Endothelial cell (in vitro differentiated cells): ENCODE measurements around the gene CUL3. TPM values are rescaled to one million over a fixed set of nuclear protein-coding genes. Genes with fewer than 3 reads are reported as not detected.
A peak's percentile ranks its signal among the peaks of the same experiment; 100 is the strongest.

ENCODE experiments used
- DNase-seq: peaks from one replicate; pipeline ENCODE4 v3.0.0; 2021; ENCODE audit warnings: low spot score
- H3K27ac Mint-ChIP-seq: one replicate; pipeline ENCODE4 v1.8.0; 2021; ENCODE audit warnings: mixed read lengths, inconsistent platforms; ENCODE audit not compliant: unreplicated experiment
- H3K27me3 Mint-ChIP-seq: one replicate; pipeline ENCODE4 v1.8.0; 2021; ENCODE audit warnings: mild to moderate bottlenecking, moderate library complexity, mixed read lengths, inconsistent platforms; ENCODE audit not compliant: unreplicated experiment
- H3K36me3 Mint-ChIP-seq: one replicate; pipeline ENCODE4 v1.8.0; 2021; ENCODE audit warnings: mild to moderate bottlenecking, low read depth, mixed read lengths, inconsistent platforms; ENCODE audit not compliant: unreplicated experiment
- H3K4me1 Mint-ChIP-seq: one replicate; pipeline ENCODE4 v1.8.0; 2021; ENCODE audit warnings: mild to moderate bottlenecking, mixed read lengths, inconsistent platforms; ENCODE audit not compliant: unreplicated experiment
- H3K4me3 Mint-ChIP-seq: one replicate; pipeline ENCODE4 v1.8.0; 2021; ENCODE audit warnings: mild to moderate bottlenecking, mixed read lengths, inconsistent platforms; ENCODE audit not compliant: unreplicated experiment
- H3K9me3 Mint-ChIP-seq: one replicate; pipeline ENCODE4 v1.8.0; 2021; ENCODE audit warnings: mixed read lengths, inconsistent platforms; ENCODE audit not compliant: unreplicated experiment
- total RNA-seq: library from RNA; stranded (reverse); fragmentation: NEBNext Ultra II Directional; extraction: Animal tissue kit (Norgen Biotek cat#: 25700); gene quantifications from one replicate; pipeline ENCODE4 v1.2.1, GENCODE V29; 2021; ENCODE audit not compliant: unreplicated experiment
- TF ChIP-seq, protein P1 (sequence below): fragments of 200-600 bp; sonication (generic); IDR thresholded peaks from one replicate; pipeline ENCODE4 v1.5.0; 2021; ENCODE audit warnings: antibody characterized with exemption; ENCODE audit not compliant: unreplicated experiment

Gene CUL3
- total RNA-seq, 1 donor from 2014 or later = 138 TPM

DNA sequence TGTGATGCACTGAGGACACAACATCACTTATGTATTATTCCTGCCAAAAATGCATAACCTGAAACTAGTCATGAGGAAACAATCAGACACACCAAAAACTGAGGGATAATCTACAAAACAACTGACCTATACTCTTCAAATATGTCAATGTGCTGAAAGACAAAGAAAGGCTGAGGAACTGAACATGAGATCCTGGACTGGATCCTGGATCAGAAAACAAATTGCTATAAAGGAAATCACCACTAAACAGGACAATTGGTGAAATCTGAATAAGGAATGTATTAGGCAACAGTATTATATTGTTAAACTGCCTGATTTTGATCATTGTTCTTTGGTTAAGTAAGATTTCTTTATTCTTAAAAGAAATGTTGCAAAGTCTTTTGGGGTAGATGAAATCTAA lies 28.8 kb downstream of the CUL3 start:
- Mint-ChIP-seq H3K27ac (peak overlapping the region; percentile 9), H3K4me1 (peaks cover 8% of the 10 kb centered on the region), H3K4me3 (no peak overlapping the region), H3K27me3 (no peaks in the 10 kb centered on the region), H3K36me3 (peaks cover 3% of the 10 kb centered on the region), H3K9me3 (no peaks in the 10 kb centered on the region)
- TF ChIP-seq, protein P1, sequence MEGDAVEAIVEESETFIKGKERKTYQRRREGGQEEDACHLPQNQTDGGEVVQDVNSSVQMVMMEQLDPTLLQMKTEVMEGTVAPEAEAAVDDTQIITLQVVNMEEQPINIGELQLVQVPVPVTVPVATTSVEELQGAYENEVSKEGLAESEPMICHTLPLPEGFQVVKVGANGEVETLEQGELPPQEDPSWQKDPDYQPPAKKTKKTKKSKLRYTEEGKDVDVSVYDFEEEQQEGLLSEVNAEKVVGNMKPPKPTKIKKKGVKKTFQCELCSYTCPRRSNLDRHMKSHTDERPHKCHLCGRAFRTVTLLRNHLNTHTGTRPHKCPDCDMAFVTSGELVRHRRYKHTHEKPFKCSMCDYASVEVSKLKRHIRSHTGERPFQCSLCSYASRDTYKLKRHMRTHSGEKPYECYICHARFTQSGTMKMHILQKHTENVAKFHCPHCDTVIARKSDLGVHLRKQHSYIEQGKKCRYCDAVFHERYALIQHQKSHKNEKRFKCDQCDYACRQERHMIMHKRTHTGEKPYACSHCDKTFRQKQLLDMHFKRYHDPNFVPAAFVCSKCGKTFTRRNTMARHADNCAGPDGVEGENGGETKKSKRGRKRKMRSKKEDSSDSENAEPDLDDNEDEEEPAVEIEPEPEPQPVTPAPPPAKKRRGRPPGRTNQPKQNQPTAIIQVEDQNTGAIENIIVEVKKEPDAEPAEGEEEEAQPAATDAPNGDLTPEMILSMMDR = no peak
- no peak for DNase-seq

DNA sequence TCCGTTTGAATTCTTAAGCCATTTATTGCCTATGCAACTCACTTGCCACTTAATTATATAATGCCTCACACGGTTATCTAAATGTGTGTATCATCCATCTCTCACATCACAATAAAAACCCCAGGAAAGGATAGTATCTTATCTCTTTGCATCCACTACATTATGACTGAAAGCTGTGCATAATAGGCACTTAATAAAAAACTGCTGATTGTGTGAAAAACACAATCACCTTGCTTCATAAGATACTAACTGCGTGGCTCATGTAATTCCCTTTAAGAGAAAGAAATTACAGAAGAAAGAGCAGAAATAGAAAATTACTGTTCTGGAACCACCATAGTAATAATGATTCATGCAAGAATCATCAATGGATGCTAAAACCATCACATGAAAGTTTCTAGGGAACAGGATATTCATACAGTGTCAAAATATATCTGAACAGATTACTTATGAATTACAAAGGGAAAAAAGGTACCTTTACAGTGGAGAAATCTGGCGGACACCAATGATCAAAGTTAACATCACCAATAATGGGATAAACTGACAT lies 29.3 kb downstream of the CUL3 start:
- H3K27me3 Mint-ChIP-seq = no peaks in the 10 kb centered on the region
- H3K27ac Mint-ChIP-seq = peak overlapping the region; percentile 28
- TF ChIP-seq, protein P1 = no peak
- no peaks in the 10 kb centered on the region for H3K9me3 Mint-ChIP-seq
- no peak for DNase-seq
- peaks cover 8% of the 10 kb centered on the region for H3K4me1 Mint-ChIP-seq
- no peak overlapping the region for H3K4me3 Mint-ChIP-seq
- peaks cover 3% of the 10 kb centered on the region for H3K36me3 Mint-ChIP-seq

DNA sequence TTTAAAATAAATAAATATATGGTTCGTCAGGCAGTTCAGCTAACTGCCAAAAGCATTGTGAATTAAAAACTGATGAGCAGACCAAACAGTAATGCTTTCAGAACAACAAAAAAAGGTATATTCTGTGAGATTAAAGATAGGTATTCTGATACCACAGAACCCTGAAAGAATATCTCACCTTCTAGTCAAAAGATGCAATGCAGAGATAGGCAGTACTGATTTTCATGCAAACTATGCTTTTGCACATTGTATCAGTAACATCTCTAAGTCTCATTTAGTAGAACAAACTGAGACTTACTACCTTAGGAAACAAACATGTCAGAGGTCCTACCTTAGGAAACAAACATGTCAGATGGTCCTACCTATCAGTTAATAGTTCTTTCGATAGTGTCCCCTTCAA lies 32.4 kb downstream of the CUL3 start:
- H3K27ac Mint-ChIP-seq = no peak overlapping the region
- TF ChIP-seq, protein P1 = no peak
- H3K36me3 Mint-ChIP-seq = peaks cover 3% of the 10 kb centered on the region
- H3K4me1 Mint-ChIP-seq = peaks cover 13% of the 10 kb centered on the region
- no peaks in the 10 kb centered on the region for H3K9me3 Mint-ChIP-seq
- no peak overlapping the region for H3K4me3 Mint-ChIP-seq
- DNase-seq = no peak
- H3K27me3 Mint-ChIP-seq = no peaks in the 10 kb centered on the region

DNA sequence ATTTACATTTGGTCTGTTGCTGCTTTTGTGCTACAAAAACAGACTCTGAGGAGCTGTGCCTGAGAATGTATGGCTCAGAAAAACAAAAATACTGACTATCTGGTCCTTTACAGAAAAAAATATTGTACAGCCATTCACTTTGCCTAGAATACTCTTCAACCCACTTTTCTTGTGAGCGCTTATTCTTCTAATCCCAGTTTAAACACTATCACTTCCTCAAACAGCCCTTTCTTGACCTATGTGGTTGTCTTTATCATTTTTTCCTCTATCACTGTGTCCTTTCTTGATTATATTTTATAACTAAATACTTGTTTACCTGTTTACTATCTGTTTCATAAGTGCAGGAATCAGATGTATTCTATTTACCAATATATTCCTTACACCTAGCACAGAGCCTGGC lies 33.5 kb downstream of the CUL3 start:
- H3K4me3 Mint-ChIP-seq = no peak overlapping the region
- H3K27ac Mint-ChIP-seq = no peak overlapping the region
- H3K4me1 Mint-ChIP-seq = peaks cover 19% of the 10 kb centered on the region
- H3K9me3 Mint-ChIP-seq = no peaks in the 10 kb centered on the region
- TF ChIP-seq, protein P1 = no peak
- no peak for DNase-seq
- H3K36me3 Mint-ChIP-seq = peaks cover 8% of the 10 kb centered on the region
- no peaks in the 10 kb centered on the region for H3K27me3 Mint-ChIP-seq

DNA sequence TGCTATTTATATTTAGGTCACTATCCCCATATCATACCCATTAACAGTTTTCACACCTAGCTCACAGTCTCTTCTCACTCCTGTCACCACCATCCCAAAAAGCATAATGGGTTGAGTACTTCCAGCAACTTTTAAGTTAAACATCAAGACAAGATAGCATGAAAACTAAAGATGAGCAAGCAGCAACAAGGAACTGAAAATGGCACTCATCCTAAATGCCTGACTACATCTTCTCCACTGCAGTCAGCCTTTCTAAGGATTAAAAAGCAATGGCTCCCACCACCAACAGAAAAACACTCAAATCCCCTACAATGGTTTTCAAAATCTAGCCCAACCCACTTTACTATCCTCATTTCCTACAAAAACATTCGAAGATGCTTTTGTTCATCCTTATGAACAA lies 38.2 kb downstream of the CUL3 start:
- H3K36me3 Mint-ChIP-seq = peaks cover 8% of the 10 kb centered on the region
- no peaks in the 10 kb centered on the region for H3K27me3 Mint-ChIP-seq
- peaks cover 23% of the 10 kb centered on the region for H3K4me1 Mint-ChIP-seq

More for the DNA sequence above, 38.2 kb downstream of the CUL3 start:
- Mint-ChIP-seq H3K27ac (no peak overlapping the region), H3K4me3 (no peak overlapping the region), H3K9me3 (no peaks in the 10 kb centered on the region)
- no peak for DNase-seq
- TF ChIP-seq, protein P1 = no peak
